ENCODE measurements around the gene CCNK. TPM values are rescaled to one million over a fixed set of nuclear protein-coding genes. Genes with fewer than 3 reads are reported as not detected.
A peak's percentile ranks its signal among the peaks of the same experiment; 100 is the strongest.

CCNK gene
- total RNA-seq, 2 experiments from 2014 or later: 90.2 to 98.8 TPM

DNA sequence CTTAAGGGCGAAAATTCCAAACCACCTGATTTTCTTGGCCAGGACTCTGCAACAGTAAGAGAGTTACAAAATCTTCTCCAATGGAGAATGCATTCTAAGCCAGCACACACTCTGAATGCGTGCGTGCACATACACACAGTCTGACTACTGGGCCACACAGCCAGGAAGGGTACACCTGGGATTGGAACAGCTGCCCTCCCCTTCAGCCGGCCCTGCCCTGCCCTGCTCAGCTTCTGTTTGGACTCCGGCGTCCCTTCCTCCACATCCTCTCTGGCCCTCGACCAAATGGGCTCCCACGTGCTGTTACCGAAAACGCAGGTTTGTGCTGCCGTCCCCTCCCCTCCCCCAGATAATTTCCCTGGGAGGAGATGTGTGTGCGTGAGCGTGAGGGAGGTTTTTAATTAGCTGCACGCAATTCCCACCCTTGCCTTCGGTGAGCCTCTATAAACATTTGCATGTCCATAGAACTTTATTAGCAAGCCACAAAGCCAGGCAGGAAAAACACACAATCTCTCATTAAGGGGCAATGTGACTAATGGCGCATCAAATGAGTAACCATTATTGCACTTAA is 43.0 kb downstream of the CCNK start:
- ChIA-PET POLR2A (interaction anchor here (0.6 to 1.2 kb wide), 2 partner anchors 22 to 29 kb away, joined by 3 read pairs; no protein-coding TSS in a partner anchor), CTCF (no interaction called here)
- Mint-ChIP-seq H3K4me1 (ENCODE audit: low read depth) (peaks cover 9% of the 10 kb centered on the region), H3K27me3 (no peaks in the 10 kb centered on the region), H3K4me3 (no peak overlapping the region), H3K9me3 (no peaks in the 10 kb centered on the region), H3K27ac (no peak overlapping the region), H3K36me3 (ENCODE audit: low read depth) (no peaks in the 10 kb centered on the region)
- DNase-seq (no peak), ATAC-seq (no peak)
- TF ChIP-seq, protein P1, sequence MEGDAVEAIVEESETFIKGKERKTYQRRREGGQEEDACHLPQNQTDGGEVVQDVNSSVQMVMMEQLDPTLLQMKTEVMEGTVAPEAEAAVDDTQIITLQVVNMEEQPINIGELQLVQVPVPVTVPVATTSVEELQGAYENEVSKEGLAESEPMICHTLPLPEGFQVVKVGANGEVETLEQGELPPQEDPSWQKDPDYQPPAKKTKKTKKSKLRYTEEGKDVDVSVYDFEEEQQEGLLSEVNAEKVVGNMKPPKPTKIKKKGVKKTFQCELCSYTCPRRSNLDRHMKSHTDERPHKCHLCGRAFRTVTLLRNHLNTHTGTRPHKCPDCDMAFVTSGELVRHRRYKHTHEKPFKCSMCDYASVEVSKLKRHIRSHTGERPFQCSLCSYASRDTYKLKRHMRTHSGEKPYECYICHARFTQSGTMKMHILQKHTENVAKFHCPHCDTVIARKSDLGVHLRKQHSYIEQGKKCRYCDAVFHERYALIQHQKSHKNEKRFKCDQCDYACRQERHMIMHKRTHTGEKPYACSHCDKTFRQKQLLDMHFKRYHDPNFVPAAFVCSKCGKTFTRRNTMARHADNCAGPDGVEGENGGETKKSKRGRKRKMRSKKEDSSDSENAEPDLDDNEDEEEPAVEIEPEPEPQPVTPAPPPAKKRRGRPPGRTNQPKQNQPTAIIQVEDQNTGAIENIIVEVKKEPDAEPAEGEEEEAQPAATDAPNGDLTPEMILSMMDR (IDR thresholded peaks at IDR 0.05): no peak
- intact Hi-C loops (cut with micrococcal nuclease): loop anchor here (10.0 kb wide), 1 partner anchor 361 kb away; no protein-coding TSS in a partner anchor

DNA sequence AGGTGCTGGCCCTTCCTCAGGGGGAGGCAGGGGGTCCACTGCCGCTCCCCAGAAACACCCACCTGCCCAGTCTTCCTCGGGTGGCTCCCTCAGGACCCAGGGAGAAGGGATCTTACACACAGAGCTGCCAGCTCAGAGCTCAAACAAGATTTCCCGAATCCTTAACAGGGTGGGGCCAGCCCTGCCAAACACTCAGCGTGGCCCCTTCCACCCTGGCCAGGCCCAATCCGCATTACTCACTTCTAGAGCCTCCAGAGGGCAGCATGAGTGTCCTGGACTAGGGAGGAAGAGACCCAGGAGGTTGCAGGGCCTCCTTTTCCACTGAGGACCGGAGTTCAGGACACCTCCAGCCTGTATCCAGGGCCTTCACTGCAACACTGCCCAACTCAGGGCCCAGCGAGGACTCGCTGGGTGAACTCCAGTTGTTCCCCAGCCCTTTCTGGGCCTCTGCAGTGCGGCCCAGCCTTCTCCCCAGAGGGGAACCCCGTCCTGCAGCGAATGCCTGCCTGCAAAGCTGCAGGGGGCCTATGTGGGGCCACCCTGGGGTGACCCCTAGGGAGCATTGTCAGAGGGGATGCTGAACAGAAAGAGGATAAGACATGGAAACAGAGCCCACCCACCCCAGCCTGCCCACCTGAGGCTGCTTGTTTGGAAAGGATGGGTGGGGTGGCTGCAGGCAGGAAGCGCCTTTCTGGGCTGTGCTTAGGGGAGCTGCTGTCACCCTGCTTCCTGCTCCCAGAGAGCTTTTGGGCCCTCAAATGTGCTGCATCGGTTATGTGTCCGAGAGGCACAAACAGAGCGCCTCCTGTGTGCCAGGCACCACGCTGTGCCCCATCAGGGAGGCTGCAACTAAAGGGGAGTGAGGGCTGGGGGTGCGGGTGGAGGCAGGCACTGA is 43.8 kb downstream of the CCNK start:
- CTCF ChIA-PET: no interaction called here
- TF ChIP-seq, protein P1 (IDR thresholded peaks at IDR 0.05): no peak
- Mint-ChIP-seq H3K27ac (peak overlapping the region; percentile 52), H3K27me3 (no peaks in the 10 kb centered on the region), H3K4me1 (ENCODE audit: low read depth) (peaks cover 9% of the 10 kb centered on the region), H3K9me3 (no peaks in the 10 kb centered on the region), H3K4me3 (no peak overlapping the region), H3K36me3 (ENCODE audit: low read depth) (no peaks in the 10 kb centered on the region)
- DNase-seq (peak; percentile 17), ATAC-seq (peak; percentile 67)
- POLR2A ChIA-PET: no interaction called here
- intact Hi-C loops (cut with micrococcal nuclease): loop anchor here (10.0 kb wide), 1 partner anchor 360 kb away; no protein-coding TSS in a partner anchor

DNA sequence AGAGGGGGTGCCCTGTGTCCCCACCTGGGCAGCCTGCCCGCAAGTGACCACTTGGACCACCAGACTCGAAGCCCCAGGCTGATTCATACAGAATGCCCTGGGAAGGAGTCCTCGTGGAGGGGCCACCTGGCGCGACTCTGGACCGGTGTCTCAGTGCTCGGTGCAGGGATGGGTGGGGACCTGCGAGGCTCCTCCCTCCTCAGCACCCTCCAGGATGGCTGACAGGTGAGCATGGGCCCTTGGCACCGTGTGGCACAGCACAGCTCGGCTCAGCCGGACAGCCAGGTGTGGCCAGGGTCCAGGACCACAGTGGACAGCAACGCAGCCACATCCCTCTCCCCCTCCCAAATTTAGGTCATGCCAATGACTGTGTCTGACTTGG is 44.5 kb downstream of the CCNK start:
- ChIA-PET CTCF (no interaction called here), POLR2A (no interaction called here)
- Mint-ChIP-seq H3K27ac (no peak overlapping the region), H3K9me3 (no peaks in the 10 kb centered on the region), H3K27me3 (no peaks in the 10 kb centered on the region), H3K36me3 (ENCODE audit: low read depth) (no peaks in the 10 kb centered on the region), H3K4me3 (no peak overlapping the region), H3K4me1 (ENCODE audit: low read depth) (peaks cover 9% of the 10 kb centered on the region)
- TF ChIP-seq, protein P1 (IDR thresholded peaks at IDR 0.05): no peak
- intact Hi-C loops (cut with micrococcal nuclease): loop anchor here (10.0 kb wide), 1 partner anchor 359 kb away; no protein-coding TSS in a partner anchor
- peak; percentile 28 for ATAC-seq
- no peak for DNase-seq

- POLR2A ChIA-PET: no interaction called here
- no peaks in the 10 kb centered on the region for H3K9me3 Mint-ChIP-seq
- H3K36me3 Mint-ChIP-seq (ENCODE audit: low read depth): no peaks in the 10 kb centered on the region
Observed at GRCh38 chr14:99527026-99527425, 45.8 kb downstream of the CCNK start.

More at GRCh38 chr14:99527026-99527425, 45.8 kb downstream of the CCNK start:
- intact Hi-C loops (cut with micrococcal nuclease): loop anchor here (10.0 kb wide), 1 partner anchor 358 kb away; no protein-coding TSS in a partner anchor
- CTCF ChIA-PET: interaction anchor here (0.6 kb wide), 1 partner anchor 372 kb away, joined by 3 read pairs; no protein-coding TSS in a partner anchor
- Mint-ChIP-seq H3K27me3 (no peaks in the 10 kb centered on the region), H3K4me1 (ENCODE audit: low read depth) (peaks cover 9% of the 10 kb centered on the region), H3K27ac (no peak overlapping the region), H3K4me3 (no peak overlapping the region)
- TF ChIP-seq, protein P1 (IDR thresholded peaks at IDR 0.05): no peak
- ATAC-seq: no peak
- no peak for DNase-seq

Measured in activated CD8-positive, alpha-beta T cell treated with anti-CD3 and anti-CD28 coated beads for 36 hours (primary cell).